ENCODE measurements around the gene DGKB. TPM values are rescaled to one million over a fixed set of nuclear protein-coding genes. Genes with fewer than 3 reads are reported as not detected.

DGKB gene
- total and polyA plus RNA-seq, 2 of the 8 experiments (the other 6 are each of a cell fraction or from before 2014, with no cell fraction given) = 1.9 to 2.6 TPM

- no peak overlapping the region for H3K56ac ChIP-seq (replicated peaks; ENCODE audit: insufficient read length, low read depth, low read length)
- CTCF ChIA-PET (ENCODE audit: partially characterized antibody) = no interaction called here
- H2BK20ac ChIP-seq (ENCODE audit: low read length) = no peak overlapping the region
- no peak overlapping the region for H3K23ac ChIP-seq (ENCODE audit: insufficient read length)
- no peak overlapping the region for H3K14ac ChIP-seq (ENCODE audit: insufficient read length)
- no peak overlapping the region for H2BK120ac ChIP-seq (replicated peaks; ENCODE audit: low read depth, low read length)
- no peak overlapping the region for H4K91ac ChIP-seq (replicated peaks; ENCODE audit: insufficient read length, low read length)
- FAIRE-seq (no peak), DNase-seq (ENCODE audit: low read depth in 1 of 2, low spot score in 2 of 2) (no peak)
- H3K36me3 ChIP-seq (ENCODE audit: control insufficient read depth in 2 of 4, insufficient read depth in 4 of 4, low read length in 3 of 4) = no peaks in the 10 kb centered on the region
- no peak overlapping the region for H3K4ac ChIP-seq (replicated peaks; ENCODE audit: insufficient read length, low read depth, low read length)
- POLR2A ChIA-PET (ENCODE audit: partially characterized antibody) = no interaction called here
- H3K27ac ChIP-seq (ENCODE audit: low read depth, low read length) = no peak overlapping the region
- H2AK5ac ChIP-seq (ENCODE audit: low read depth, low read length) = no peak overlapping the region
- no peaks in the 10 kb centered on the region for H3K79me1 ChIP-seq (ENCODE audit: low read depth, low read length)
- WGBS, 2 experiments (ENCODE audit: extremely low coverage in 1 of 2, insufficient coverage in 1 of 2, insufficient read length in 1 of 2, insufficient replicate concordance in 2 of 2, low coverage in 1 of 2, low lambda C conversion rate in 2 of 2, missing lambda C conversion rate in 1 of 2) = 96% methylated on average over 1 of the region's 1 CpG; no CpG with 5 or more reads in 1 of the 2 experiments
- H2BK12ac ChIP-seq (ENCODE audit: low read depth, low read length) = no peak overlapping the region
- H3K79me2 ChIP-seq (ENCODE audit: control insufficient read depth in 1 of 2, insufficient read depth in 2 of 2, low read length in 2 of 2) = no peaks in the 10 kb centered on the region
- H3K4me1 ChIP-seq (replicated peaks in 1 of 4; ENCODE audit: control insufficient read depth in 3 of 4, insufficient read depth in 4 of 4, low read length in 3 of 4) = no peaks in the 10 kb centered on the region
- no peak overlapping the region for H3K4me3 ChIP-seq (ENCODE audit: extremely low read depth in 1 of 4, insufficient read depth in 2 of 4, low read depth in 3 of 4, low read length in 4 of 4)
- H3K23me2 ChIP-seq (ENCODE audit: low read depth, low read length) = no peaks in the 10 kb centered on the region
- H3K9ac ChIP-seq (replicated peaks in 1 of 4; ENCODE audit: extremely low read depth in 1 of 4, low read depth in 3 of 4, low read length in 3 of 4) = no peak overlapping the region
- H3K18ac ChIP-seq (ENCODE audit: extremely low read depth, low read length) = no peak overlapping the region
- H2BK15ac ChIP-seq (ENCODE audit: low read length) = no peak overlapping the region
- no peak overlapping the region for H2AFZ ChIP-seq (ENCODE audit: low read length)
- H2BK5ac ChIP-seq (ENCODE audit: low read depth, low read length) = no peak overlapping the region
- no peaks in the 10 kb centered on the region for H3K27me3 ChIP-seq (replicated peaks in 1 of 4; ENCODE audit: control insufficient read depth in 3 of 4, extremely low read depth in 1 of 4, insufficient read depth in 3 of 4, low read length in 3 of 4)
- H4K8ac ChIP-seq (ENCODE audit: extremely low read depth, insufficient read depth, low read length) = no peak overlapping the region
- H4K20me1 ChIP-seq (replicated peaks in 1 of 2; ENCODE audit: control insufficient read depth in 1 of 2, insufficient read depth in 2 of 2, low read length in 2 of 2) = no peaks in the 10 kb centered on the region
- H4K5ac ChIP-seq (ENCODE audit: insufficient read length, low read depth, low read length) = no peak overlapping the region
- TF ChIP-seq TAF1 (IDR thresholded peaks at IDR 0.05; ENCODE audit: low read depth, low read length) (no peak), POLR2AphosphoS5 (IDR thresholded peaks at IDR 0.05; ENCODE audit: low read depth, low read length) (no peak), MAFK (IDR thresholded peaks at IDR 0.05; ENCODE audit: low read depth, low read length) (no peak), HDAC6 (IDR thresholded peaks at IDR 0.05; ENCODE audit: low read depth, low read length) (no peak), YY1 (IDR thresholded peaks at IDR 0.05; ENCODE audit: low read depth, low read length) (no peak), EP300 (IDR thresholded peaks at IDR 0.05; ENCODE audit: borderline replicate concordance in 1 of 2, low read depth in 2 of 2, low read length in 2 of 2) (no peak), POU5F1 (IDR thresholded peaks at IDR 0.05; ENCODE audit: low read depth, low read length) (no peak), USF2 (IDR thresholded peaks at IDR 0.05; ENCODE audit: low read length) (no peak), SIX5 (IDR thresholded peaks at IDR 0.05; ENCODE audit: low read depth, low read length) (no peak), NRF1 (IDR thresholded peaks at IDR 0.05; ENCODE audit: low read depth, low read length) (no peak)
- TF ChIP-seq, protein P1, sequence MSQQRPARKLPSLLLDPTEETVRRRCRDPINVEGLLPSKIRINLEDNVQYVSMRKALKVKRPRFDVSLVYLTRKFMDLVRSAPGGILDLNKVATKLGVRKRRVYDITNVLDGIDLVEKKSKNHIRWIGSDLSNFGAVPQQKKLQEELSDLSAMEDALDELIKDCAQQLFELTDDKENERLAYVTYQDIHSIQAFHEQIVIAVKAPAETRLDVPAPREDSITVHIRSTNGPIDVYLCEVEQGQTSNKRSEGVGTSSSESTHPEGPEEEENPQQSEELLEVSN (IDR thresholded peaks at IDR 0.05) = no peak
- H3K9me3 ChIP-seq (ENCODE audit: insufficient read depth in 2 of 2, low read depth in 1 of 2, low read length in 1 of 2) = no peaks in the 10 kb centered on the region
- H3K4me2 ChIP-seq (ENCODE audit: insufficient read depth in 1 of 2, low read depth in 2 of 2, low read length in 2 of 2) = no peak overlapping the region
Observed at GRCh38 chr7:14937581-14937980, 35.0 kb upstream of the DGKB start.

Data from H1 (cell line).